Medulla oblongata (tissue), 1 donor: ENCODE data around the gene DNAJB6.

ENCODE experiments used
- DNase-seq: peaks from one replicate; pipeline ENCODE4 v3.0.0-alpha.2; 2015; ENCODE audit errors: extremely low spot score

DNAJB6 gene

DNA sequence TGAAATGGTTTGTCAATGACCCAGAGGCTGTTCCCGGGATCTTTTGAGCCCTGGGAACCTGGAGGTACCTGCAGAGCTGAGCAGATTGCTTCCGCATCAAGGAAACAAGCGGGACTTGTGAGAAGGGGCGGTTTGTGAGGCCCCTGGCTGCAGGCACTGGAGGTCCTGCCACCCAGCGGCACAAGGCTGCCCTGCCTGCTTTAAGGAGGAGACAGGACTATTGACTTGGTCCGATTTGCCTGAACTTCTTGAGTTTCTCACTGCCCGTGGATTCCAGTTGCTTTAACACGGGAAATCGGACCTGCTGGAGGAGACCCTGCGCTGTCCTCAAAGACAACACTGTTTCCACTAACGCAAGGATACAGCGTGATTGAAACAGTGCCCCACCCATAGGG is 130.1 kb downstream of the DNAJB6 start:
- no peak for DNase-seq
